Measurements from ENCODE around the gene PIEZO2.

DNA sequence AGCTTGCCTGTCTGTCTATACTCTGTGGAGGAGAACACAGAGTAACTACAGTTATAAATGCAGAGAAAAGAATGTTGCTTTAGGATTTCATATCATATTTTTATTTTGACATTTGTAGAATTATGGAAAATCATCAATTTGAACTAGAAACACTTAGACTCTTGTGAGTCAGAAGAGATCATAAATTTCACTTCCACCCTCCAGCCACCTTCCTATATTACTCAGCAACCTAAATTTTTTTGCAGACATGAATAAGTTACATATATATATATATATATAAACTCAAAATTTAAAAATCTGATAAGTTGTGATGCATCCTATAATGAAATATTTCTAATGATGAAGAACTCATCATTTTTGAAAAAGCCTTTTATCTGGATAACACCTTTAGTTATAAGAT, 172.3 kb downstream of the PIEZO2 start:
- TF ChIP-seq ZNF274 (IDR thresholded peaks at IDR 0.05; ENCODE audit: low read depth, low read length): no peak
- no peak for TF ChIP-seq YY1 (IDR thresholded peaks at IDR 0.05; ENCODE audit: insufficient read depth, insufficient read length)

Data from NT2/D1 (cell line).